HFF-Myc (cell line): Measurements from ENCODE around the gene BNC2.
A peak's percentile ranks its signal among the peaks of the same experiment; 100 is the strongest.

Source experiments
- DNase-seq: peaks from one replicate; pipeline ENCODE4 v3.0.0-alpha.2; 2011; ENCODE audit warnings: low read depth; ENCODE audit errors: extremely low read depth
- H3K4me3 ChIP-seq: replicated peaks from 2 replicates; pipeline ENCODE4 v1.5.1; 2011; ENCODE audit warnings: low read depth, mild to moderate bottlenecking, control low read depth, low read length
- CTCF ChIP-seq: IDR thresholded peaks from 2 replicates; pipeline ENCODE4 v1.5.1; 2012; ENCODE audit warnings: mild to moderate bottlenecking, low read depth, low read length, control low read depth; ENCODE audit errors: missing control alignments

Gene BNC2

GRCh38 chr9:16806674-16807073, 63.8 kb downstream of the BNC2 start:
- no peak for TF ChIP-seq CTCF

GRCh38 chr9:16803648-16804047, 66.8 kb downstream of the BNC2 start:
- DNase-seq: no peak
- H3K4me3 ChIP-seq: no peak overlapping the region
- TF ChIP-seq CTCF: no peak

More at GRCh38 chr9:16806674-16807073, 63.8 kb downstream of the BNC2 start:
- no peak for DNase-seq
- H3K4me3 ChIP-seq: no peak overlapping the region

GRCh38 chr9:16801871-16802466, 68.5 kb downstream of the BNC2 start:
- H3K4me3 ChIP-seq: no peak overlapping the region
- no peak for TF ChIP-seq CTCF
- no peak for DNase-seq

GRCh38 chr9:16796304-16796825, 74.1 kb downstream of the BNC2 start:
- no peak overlapping the region for H3K4me3 ChIP-seq
- TF ChIP-seq CTCF: no peak
- no peak for DNase-seq

GRCh38 chr9:16794871-16795639, 75.4 kb downstream of the BNC2 start:
- DNase-seq: peak; percentile 81
- no peak for TF ChIP-seq CTCF
- no peak overlapping the region for H3K4me3 ChIP-seq

GRCh38 chr9:16794103-16794502, 76.4 kb downstream of the BNC2 start:
- no peak overlapping the region for H3K4me3 ChIP-seq
- DNase-seq: no peak
- no peak for TF ChIP-seq CTCF
